GM12864 (cell line): ENCODE data around the gene KRTAP20-1.

Experiments used
- DNase-seq: peaks from one replicate; pipeline ENCODE4 v3.0.0-alpha.2; 2011; ENCODE audit warnings: low read depth
- H3K4me3 ChIP-seq: 2 replicates; pipeline ENCODE4 v1.5.1; 2011; ENCODE audit warnings: mild to moderate bottlenecking, low read depth, low read length, control low read depth
- TF ChIP-seq, protein P1 (sequence below): IDR thresholded peaks from 2 replicates; pipeline ENCODE4 v1.5.1; 2011; ENCODE audit warnings: low read depth, mild to moderate bottlenecking, moderate library complexity, low read length, control low read depth, inconsistent platforms; ENCODE audit errors: missing control alignments

KRTAP20-1 gene

DNA sequence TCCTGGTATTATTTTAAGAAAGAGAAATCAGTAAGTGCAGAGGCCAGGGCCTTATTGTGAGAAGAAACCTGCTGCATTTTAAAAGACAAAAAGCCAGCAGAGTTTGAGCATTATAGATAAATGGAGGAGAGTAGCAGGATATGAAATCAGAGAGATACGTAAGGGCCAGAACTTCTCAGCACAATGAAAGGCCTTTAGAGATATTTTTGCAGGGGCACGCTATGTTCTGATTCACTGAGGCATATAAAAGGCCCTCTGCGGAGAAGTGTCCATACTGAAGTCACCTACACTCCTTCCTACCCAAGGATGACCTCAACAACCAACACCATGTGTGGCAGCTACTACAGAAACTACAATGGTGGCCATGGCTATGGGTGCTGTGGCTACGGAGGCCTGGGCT lies 24.1 kb upstream of the KRTAP20-1 start, which contains the start of gene KRTAP6-3:
KRTAP6-3 (plus strand) TSS at position 301 of the 400 bp plus-strand sequence; CDS start at position 307, 6 bp downstream.
- H3K4me3 ChIP-seq = no peak within 1 kb of the TSS
- TF ChIP-seq, protein P1, sequence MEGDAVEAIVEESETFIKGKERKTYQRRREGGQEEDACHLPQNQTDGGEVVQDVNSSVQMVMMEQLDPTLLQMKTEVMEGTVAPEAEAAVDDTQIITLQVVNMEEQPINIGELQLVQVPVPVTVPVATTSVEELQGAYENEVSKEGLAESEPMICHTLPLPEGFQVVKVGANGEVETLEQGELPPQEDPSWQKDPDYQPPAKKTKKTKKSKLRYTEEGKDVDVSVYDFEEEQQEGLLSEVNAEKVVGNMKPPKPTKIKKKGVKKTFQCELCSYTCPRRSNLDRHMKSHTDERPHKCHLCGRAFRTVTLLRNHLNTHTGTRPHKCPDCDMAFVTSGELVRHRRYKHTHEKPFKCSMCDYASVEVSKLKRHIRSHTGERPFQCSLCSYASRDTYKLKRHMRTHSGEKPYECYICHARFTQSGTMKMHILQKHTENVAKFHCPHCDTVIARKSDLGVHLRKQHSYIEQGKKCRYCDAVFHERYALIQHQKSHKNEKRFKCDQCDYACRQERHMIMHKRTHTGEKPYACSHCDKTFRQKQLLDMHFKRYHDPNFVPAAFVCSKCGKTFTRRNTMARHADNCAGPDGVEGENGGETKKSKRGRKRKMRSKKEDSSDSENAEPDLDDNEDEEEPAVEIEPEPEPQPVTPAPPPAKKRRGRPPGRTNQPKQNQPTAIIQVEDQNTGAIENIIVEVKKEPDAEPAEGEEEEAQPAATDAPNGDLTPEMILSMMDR = no peak
- no peak for DNase-seq

DNA sequence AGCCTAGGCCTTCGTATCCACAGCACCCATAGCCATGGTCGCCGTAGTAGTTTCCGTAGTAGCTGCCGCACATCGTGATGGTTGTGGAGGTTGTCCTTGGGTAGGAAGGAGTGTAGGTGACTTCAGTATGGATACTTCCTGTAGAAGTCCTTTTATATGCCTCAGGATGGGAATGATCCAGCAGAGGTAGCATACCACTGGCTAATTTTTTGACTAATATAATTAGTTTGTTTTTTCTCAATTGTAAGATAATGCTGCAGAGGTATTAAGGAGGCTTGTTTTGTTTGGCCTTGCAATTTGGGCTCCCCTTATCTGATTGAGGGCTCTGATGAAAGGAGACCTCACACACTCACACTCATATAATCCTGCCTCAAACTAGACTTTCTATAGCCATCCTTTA lies 17.4 kb upstream of the KRTAP20-1 start, which contains the start of gene KRTAP6-2:
KRTAP6-2 (minus strand) TSS at position 101 of the 400 bp plus-strand sequence; CDS start at position 73, 28 bp downstream.
- no peak within 1 kb of the TSS for H3K4me3 ChIP-seq
- no peak for DNase-seq
- TF ChIP-seq, protein P1 = no peak

DNA sequence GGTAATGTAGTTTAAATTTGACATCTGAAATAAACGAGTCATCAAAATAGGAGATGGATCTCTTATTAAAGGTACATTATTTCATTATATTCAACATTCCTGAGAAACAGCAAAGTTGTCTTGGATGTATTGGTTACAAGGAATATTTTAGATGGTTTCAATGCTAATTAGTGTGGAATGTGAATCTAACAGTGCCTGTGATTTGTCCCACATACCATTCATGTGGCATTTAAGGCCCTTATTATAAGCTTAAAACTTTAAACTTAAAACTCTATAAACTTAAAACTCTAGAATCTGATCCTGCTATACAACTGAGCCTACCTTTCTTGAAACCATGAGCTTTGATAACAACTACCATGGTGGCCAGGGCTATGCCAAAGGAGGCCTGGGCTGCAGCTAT lies 15.4 kb upstream of the KRTAP20-1 start, which contains the start of gene KRTAP22-1:
KRTAP22-1 (plus strand) TSS at position 301 of the 400 bp plus-strand sequence.
- DNase-seq = no peak
- TF ChIP-seq, protein P1 = no peak
- no peak within 1 kb of the TSS for H3K4me3 ChIP-seq

DNA sequence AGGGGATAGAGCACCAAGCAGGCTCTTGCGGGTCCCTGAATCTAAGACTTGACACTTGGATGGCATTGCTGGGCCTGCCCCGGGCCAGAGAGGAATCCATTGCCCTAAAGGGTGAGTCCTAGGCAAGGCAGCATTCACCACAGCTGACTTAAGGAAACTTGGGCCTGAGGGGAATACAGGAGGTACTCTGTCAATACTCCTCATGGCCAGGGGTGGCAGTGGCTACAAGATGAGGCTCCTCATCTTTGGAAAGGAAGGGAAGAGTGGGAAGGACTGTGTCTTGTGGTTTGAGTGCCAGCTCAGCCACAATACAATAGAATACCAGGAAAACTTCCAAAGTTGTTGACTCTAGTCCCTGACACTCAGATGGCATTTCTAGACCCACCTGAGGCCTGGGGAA lies 10.3 kb upstream of the KRTAP20-1 start:
- no peak for DNase-seq
- TF ChIP-seq, protein P1 = no peak
- H3K4me3 ChIP-seq = no peak overlapping the region

DNA sequence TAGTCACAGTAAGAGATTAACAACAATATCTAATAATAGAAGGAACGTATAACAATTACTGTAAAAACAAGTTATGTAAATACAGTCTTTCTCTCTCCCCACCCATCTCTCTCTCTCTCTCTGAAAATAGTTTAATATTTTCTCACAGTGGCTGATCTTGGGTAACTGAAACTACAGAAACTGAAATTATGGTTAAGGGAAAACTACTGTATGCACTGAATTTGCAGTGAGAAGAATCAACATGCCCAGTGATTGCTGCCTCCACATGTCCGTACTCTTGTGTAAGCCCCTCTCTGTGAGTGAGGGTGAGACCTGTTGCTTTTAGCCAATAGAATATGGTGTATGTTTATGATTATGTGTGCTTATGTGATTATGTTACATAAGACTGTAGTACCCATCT lies 4.1 kb upstream of the KRTAP20-1 start:
- TF ChIP-seq, protein P1 = no peak
- DNase-seq = no peak
- no peak overlapping the region for H3K4me3 ChIP-seq

DNA sequence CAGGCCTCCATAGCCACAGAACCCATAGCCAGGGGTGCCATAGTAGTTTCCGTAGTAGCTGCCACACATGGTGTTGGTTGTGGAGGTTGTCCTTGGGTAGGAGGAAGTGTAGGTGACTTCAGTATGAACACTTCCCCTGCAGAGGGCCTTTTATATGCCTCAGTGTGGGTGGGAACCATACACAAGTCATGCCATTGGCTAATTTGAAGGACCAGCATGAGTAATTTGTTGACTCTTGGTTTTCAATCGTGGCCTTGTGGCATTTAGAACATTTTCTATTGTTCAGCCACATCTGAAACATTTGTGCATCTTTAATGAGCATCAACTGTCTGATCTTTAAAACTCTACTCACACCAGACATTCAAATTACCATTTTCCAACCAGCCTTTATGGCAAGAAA lies 2.4 kb upstream of the KRTAP20-1 start, which contains the start of gene KRTAP6-1:
KRTAP6-1 (minus strand) TSS at position 95 of the 400 bp plus-strand sequence; CDS start at position 69, 26 bp downstream.
- TF ChIP-seq, protein P1 = no peak
- no peak for DNase-seq
- H3K4me3 ChIP-seq = no peak within 1 kb of the TSS

DNA sequence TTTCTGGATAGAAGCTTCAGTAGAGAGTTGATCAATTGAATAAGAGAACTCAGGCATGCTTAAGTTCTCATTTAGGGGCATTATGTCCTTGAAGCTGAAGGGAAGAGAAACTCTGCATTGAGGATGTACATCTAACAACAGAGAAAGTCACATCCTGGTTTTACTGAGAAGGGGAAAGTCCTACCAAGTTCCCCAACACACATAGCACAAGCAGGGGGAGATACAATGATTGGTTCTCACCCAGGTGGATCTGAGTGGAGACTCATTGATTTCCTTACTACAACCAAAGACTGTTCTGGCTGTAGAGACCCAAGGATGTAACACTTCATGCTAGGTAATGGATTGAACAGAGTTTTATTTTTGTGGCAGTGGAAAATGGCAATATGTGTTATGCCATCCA lies 1.0 kb upstream of the KRTAP20-1 start:
- no peak for DNase-seq
- H3K4me3 ChIP-seq = no peak overlapping the region
- TF ChIP-seq, protein P1 = no peak
